NCI-H2081 (cell line): Measurements from ENCODE around the gene GRM3.

Experiments
- DNase-seq, 2 experiments: peaks; one replicate each; lab custom pipeline; 2025; lab: John Stamatoyannopoulos, UW

Gene GRM3

GRCh38 chr7:86788948-86789347 is 145.2 kb downstream of the GRM3 start:
- DNase-seq, result no peak

GRCh38 chr7:86790383-86790782 is 146.7 kb downstream of the GRM3 start:
- DNase-seq, result no peak

GRCh38 chr7:86792260-86792659 is 148.6 kb downstream of the GRM3 start:
- no peak for DNase-seq

GRCh38 chr7:86793136-86793535 is 149.4 kb downstream of the GRM3 start:
- DNase-seq, result no peak

- peak; percentile 57 to 78 for DNase-seq
Observed at GRCh38 chr7:86814661-86815379, 171.1 kb downstream of the GRM3 start.

GRCh38 chr7:86815556-86815955 is 171.8 kb downstream of the GRM3 start:
- no peak for DNase-seq

GRCh38 chr7:86818903-86819302 is 175.2 kb downstream of the GRM3 start:
- DNase-seq, result peak; percentile 7 to 55

- DNase-seq, result no peak
Observed at GRCh38 chr7:86823769-86824168, 180.1 kb downstream of the GRM3 start.

- no peak for DNase-seq
Observed at GRCh38 chr7:86825264-86825663, 181.6 kb downstream of the GRM3 start.

GRCh38 chr7:86826948-86827347 is 183.2 kb downstream of the GRM3 start:
- DNase-seq, result no peak

GRCh38 chr7:86833360-86833759 is 189.7 kb downstream of the GRM3 start:
- no peak for DNase-seq

- no peak for DNase-seq
Observed at GRCh38 chr7:86837235-86837634, 193.5 kb downstream of the GRM3 start.

GRCh38 chr7:86844608-86845007 is 200.9 kb downstream of the GRM3 start:
- DNase-seq, result no peak

- DNase-seq, result peak; percentile 10 to 60
Observed at GRCh38 chr7:86846494-86847190, 202.9 kb downstream of the GRM3 start.

- no peak for DNase-seq
Observed at GRCh38 chr7:86848226-86848625, 204.5 kb downstream of the GRM3 start.

- DNase-seq, result no peak
Observed at GRCh38 chr7:86851566-86851965, 207.9 kb downstream of the GRM3 start.

GRCh38 chr7:86863452-86863851 is 219.7 kb downstream of the GRM3 start:
- no peak for DNase-seq

- DNase-seq, result no peak
Observed at GRCh38 chr7:86867163-86867762, 223.6 kb downstream of the GRM3 start.

GRCh38 chr7:86876146-86876545 is 232.4 kb downstream of the GRM3 start:
- DNase-seq, result no peak

- no peak for DNase-seq
Observed at GRCh38 chr7:86884152-86884551, 240.4 kb downstream of the GRM3 start.

- DNase-seq, result no peak
Observed at GRCh38 chr7:86889501-86889900, 245.8 kb downstream of the GRM3 start.

- no peak for DNase-seq
Observed at GRCh38 chr7:86898171-86898570, 254.5 kb downstream of the GRM3 start.

GRCh38 chr7:86900886-86901285 is 257.2 kb downstream of the GRM3 start:
- DNase-seq, result no peak
